SK-MEL-5 (cell line): ENCODE measurements around the gene PLA2R1. TPM values are rescaled to one million over a fixed set of nuclear protein-coding genes. Genes with fewer than 3 reads are reported as not detected.

Source experiments
- DNase-seq: peaks from one replicate; pipeline ENCODE4 v3.0.0-alpha.2; 2016; ENCODE audit warnings: low read depth, low spot score
- in situ Hi-C: cut with HindIII; loops from 2 replicates; pipeline ENCODE4 v1.10.0; 2016; ENCODE audit warnings: low sequenced_read_pairs, high pct_unique_total_duplicates, low pct_unique_long_range_greater_than_20kb
- total RNA-seq: library from RNA; depleted of rRNA; stranded (reverse); fragments of >200 nt; shearing (Covaris generic); gene quantifications from 2 replicates; pipeline ENCODE4 v1.2.3, GENCODE V29; 2014

PLA2R1 gene
- total RNA-seq, 1 experiment from 2014 or later = not detected

- in situ Hi-C loops = no loop called here
- DNase-seq = no peak
Observed at GRCh38 chr2:159925975-159926374, 136.4 kb downstream of the PLA2R1 start.

DNA sequence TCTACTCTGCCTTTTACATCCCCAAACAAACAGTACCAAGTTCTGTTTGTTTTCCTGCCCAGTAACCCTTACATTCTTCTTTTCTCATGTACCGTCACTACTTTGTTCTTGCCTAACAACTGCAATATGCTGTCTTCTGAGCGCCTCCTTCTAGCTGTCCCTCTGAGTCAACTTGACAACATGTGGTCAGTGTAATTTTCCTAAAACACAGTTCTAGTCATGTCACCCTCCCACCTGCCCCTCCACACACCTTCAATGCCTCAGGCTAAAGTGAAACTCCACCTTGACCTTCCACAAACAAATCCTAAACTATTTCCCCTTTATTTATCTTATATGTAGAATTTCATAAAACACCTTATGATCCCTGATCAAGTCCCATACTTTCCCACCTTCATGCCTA is 139.9 kb downstream of the PLA2R1 start:
- no peak for DNase-seq
- in situ Hi-C loops = no loop called here

GRCh38 chr2:159921752-159922404 is 140.5 kb downstream of the PLA2R1 start:
- peak; percentile 71 for DNase-seq

GRCh38 chr2:159916511-159916910 is 145.9 kb downstream of the PLA2R1 start:
- DNase-seq = no peak
- in situ Hi-C loops = no loop called here

More at GRCh38 chr2:159921752-159922404, 140.5 kb downstream of the PLA2R1 start:
- in situ Hi-C loops = no loop called here

GRCh38 chr2:159913900-159914299 is 148.5 kb downstream of the PLA2R1 start:
- in situ Hi-C loops = no loop called here
- DNase-seq = no peak

GRCh38 chr2:159912580-159912979 is 149.8 kb downstream of the PLA2R1 start:
- in situ Hi-C loops = no loop called here

GRCh38 chr2:159910951-159911350 is 151.5 kb downstream of the PLA2R1 start:
- no peak for DNase-seq
- in situ Hi-C loops = no loop called here

More at GRCh38 chr2:159912580-159912979, 149.8 kb downstream of the PLA2R1 start:
- DNase-seq = no peak

GRCh38 chr2:159908623-159909022 is 153.8 kb downstream of the PLA2R1 start:
- DNase-seq = no peak
- in situ Hi-C loops = no loop called here

DNA sequence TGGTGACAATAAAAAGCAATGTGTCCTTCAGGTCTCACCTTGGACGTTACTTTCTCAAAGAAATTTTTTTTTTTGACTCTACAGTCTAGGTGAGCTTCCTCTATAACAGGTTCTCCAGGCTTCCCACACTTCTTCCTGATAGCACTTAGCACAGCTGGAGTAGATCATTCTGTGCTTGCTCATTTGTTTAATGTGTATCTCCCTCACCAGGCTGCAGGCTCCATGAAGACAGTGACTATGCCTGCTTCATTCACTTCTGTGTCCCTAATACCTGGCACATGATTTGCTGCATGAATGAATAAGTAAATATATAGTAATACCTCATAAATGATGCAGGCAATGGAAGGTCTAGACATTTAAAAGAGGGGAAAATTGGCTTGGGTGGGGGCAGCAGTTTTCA is 154.5 kb downstream of the PLA2R1 start:
- in situ Hi-C loops = no loop called here
- no peak for DNase-seq

DNA sequence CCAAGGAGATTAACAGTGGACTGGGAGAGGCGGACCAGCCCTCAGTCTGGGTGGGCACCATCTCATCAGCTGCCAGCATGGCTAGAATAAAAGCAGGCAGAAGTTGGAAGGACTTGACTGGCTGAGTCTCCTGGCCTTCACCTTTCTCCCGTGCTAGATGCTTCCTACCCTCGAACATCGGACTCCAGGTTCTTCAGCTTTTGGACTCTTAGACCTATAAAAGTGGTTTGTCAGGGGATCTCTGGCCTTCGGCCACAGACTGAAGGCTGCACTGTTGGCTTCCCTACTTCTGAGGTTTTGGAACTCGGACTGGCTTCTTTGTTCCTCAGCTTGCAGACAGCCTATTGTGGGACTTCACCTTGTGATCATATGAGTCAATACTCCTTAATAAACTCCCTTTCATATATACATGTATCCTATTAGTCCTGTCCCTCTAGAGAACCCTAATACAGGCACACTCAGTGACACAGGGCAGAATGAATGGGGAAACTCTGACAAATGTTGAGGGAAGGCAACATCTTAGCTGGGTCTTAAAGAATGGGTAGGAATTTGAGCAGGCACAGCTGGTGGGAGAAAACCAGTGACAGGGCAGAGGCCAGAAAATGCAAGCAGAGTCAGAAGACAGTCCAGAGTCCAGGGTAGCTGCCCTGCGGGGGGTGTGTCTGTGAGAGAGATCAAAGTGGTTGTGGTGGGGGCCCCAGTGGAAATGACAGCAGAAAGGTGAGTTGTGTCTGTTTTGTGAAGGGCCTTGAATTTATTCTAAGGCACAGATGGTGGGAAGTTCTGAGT is 156.3 kb downstream of the PLA2R1 start:
- in situ Hi-C loops = no loop called here
- DNase-seq = no peak

DNA sequence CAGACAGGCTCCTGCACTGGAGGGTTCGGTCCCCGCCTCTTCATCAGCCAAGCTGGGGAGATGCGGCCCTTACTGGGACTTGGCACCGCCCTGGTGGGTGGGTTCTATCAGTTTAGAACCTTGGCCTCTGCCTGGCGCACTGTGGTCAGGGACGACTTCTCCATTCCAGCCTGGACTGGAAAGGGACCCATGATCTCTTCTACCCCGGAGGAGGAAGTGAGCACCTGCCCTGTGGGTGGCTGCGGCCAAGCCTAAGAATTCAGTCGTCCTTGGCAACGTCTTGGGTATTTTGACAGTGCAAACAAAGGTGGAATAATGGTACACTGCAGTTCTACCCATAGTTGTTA is 157.5 kb downstream of the PLA2R1 start:
- DNase-seq = no peak
- in situ Hi-C loops = no loop called here

DNA sequence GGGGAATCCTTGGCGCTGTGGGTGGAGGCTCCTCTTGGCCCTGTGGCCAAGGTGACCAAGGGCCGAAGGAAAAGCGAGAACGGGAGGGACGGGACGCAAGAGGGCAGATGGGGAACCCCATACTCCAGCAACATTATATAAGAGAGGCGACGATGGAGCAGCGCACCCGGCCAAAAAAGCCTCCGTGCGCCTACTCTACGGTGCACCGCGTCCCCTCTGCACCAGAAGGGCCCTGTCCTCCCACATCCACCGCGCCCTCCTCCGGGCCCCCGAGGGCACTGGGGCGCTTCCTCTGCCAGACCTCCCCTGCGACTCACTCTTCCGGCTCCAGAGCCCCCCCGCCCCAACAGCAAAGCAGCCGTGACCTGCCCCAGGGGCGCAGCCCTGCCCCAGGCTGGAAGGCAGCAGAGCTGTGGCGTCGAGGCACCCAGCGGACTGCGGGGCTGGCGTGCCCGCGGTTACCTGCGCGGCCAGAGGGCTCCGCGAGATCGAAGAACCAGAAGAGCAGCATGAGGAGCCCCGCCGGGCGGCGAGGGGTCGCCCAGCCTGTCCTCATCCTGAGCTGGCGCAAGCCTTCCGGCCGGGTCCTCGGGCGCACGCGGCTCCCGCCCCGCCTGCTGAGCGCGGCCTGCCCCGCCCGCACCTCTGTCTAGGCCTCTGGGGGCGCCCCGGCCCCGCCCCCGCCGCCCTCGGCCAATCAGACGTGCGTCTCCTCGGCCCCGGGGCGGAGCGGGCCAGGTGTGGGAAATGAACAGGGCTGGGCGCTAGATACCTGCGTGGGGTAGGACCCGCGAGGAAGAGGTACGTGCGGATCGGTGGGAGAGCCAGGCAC is 158.1 kb downstream of the PLA2R1 start, which contains the start of gene LY75:
Gene LY75 (minus strand): TSS at position 630 of the 832 bp plus-strand sequence.
- no peak for DNase-seq
- in situ Hi-C loops = no loop called here

DNA sequence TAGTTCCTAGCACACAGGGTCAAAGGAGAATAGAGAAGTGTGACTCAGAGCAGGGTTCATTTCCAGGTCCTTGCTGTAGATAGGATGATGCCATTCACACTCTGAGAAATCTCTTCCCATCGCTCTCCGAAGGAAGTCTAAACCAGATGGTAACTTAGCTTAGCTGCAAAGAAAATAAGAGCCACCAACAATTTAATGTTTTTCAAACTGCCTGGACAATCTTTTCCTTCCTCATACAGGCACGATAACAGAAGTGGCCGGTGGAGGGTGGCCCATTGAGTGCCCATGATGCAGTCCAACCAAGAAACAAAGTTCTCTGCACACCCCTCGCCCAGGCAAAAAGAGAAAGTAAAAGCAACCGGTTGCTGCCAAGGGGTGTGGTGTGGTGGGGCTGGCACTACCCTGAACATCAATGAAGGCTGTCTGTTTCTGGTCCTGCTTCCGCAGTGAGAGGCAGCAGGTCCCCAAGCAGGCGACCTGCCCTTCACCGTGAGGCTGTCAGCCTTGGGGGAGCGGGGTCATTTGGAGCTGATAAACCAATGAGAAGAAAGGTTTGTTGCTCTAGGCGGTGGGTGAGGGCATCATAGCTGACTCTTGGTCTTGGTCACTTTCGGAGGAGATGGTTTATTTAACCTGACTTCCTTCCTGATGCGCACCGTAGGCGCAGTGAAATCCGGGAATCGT is 158.8 kb downstream of the PLA2R1 start:
- no peak for DNase-seq
- in situ Hi-C loops = no loop called here

- in situ Hi-C loops = no loop called here
- DNase-seq = no peak
Observed at GRCh38 chr2:159902722-159903121, 159.7 kb downstream of the PLA2R1 start.

- no peak for DNase-seq
- in situ Hi-C loops = no loop called here
Observed at GRCh38 chr2:159900343-159900742, 162.1 kb downstream of the PLA2R1 start.

- DNase-seq = no peak
- in situ Hi-C loops = no loop called here
Observed at GRCh38 chr2:159898441-159898840, 164.0 kb downstream of the PLA2R1 start.

- no peak for DNase-seq
- in situ Hi-C loops = no loop called here
Observed at GRCh38 chr2:159897720-159898119, 164.7 kb downstream of the PLA2R1 start.

DNA sequence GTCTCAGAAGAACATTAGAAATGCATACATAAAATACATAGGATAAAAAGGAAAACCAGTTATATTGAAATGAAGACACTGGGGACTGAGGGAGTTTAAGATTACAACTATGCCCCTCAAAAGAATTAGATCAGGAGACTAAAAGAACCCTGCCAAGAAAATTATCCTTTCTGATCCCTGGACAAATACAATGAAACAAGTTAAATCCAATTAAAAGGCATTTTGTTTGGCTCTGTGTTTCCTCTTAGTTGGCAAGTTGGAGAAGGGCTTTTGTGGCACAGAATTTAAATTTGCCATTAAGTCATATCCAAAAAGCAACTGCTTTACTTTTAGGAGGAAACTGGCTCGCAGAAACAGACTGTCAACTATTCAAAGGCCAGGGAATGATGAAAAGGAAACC is 165.3 kb downstream of the PLA2R1 start:
- in situ Hi-C loops = no loop called here
- DNase-seq = no peak
